SK-N-MC (cell line): ENCODE data around the gene SH3PXD2A.

ENCODE experiments used
- EZH2 ChIP-seq: fragments of 200-600 bp; sonication (generic); IDR thresholded peaks from one replicate; pipeline ENCODE4 v1.6.1; 2017; ENCODE audit warnings: antibody characterized with exemption
- FOXP2 ChIP-seq: optimal IDR thresholded peaks from 2 replicates; pipeline ENCODE3; 2011; ENCODE audit warnings: mild to moderate bottlenecking, moderate library complexity; ENCODE audit not compliant: insufficient read depth; ENCODE audit errors: extremely low read length, control extremely low read depth
- POLR2AphosphoS5 ChIP-seq: IDR thresholded peaks from 2 replicates; pipeline ENCODE4 v1.6.1; 2012; ENCODE audit warnings: mild to moderate bottlenecking, low read depth, low read length, borderline replicate concordance

DNA sequence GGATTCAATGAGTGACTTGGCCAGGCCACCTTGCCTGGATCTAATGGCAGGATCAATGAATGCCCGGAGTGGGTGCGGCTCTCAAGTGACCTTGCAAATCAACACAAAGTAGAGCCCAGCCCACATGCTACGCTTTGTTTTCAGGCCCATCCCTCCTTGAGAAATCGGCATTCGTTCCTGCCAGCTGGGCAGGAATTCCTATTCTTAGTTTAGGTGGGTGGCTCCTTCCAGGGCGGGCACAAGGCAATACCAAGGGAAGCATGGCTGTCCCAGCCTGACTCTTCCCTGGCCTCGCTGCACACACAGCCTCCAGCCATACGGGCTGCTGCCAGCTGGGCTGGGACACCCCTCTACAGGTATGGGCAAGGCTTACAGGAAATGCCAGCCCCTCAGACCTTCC, 119.3 kb downstream of the SH3PXD2A start:
- TF ChIP-seq POLR2AphosphoS5 (no peak), EZH2 (no peak), FOXP2 (no peak)
